Globus pallidus (tissue), 1 donor: ENCODE data around the gene MGLL.

Source experiments
- DNase-seq: peaks from one replicate; pipeline ENCODE4 v3.0.0-alpha.2; 2015; ENCODE audit warnings: low spot score

The MGLL gene

DNA sequence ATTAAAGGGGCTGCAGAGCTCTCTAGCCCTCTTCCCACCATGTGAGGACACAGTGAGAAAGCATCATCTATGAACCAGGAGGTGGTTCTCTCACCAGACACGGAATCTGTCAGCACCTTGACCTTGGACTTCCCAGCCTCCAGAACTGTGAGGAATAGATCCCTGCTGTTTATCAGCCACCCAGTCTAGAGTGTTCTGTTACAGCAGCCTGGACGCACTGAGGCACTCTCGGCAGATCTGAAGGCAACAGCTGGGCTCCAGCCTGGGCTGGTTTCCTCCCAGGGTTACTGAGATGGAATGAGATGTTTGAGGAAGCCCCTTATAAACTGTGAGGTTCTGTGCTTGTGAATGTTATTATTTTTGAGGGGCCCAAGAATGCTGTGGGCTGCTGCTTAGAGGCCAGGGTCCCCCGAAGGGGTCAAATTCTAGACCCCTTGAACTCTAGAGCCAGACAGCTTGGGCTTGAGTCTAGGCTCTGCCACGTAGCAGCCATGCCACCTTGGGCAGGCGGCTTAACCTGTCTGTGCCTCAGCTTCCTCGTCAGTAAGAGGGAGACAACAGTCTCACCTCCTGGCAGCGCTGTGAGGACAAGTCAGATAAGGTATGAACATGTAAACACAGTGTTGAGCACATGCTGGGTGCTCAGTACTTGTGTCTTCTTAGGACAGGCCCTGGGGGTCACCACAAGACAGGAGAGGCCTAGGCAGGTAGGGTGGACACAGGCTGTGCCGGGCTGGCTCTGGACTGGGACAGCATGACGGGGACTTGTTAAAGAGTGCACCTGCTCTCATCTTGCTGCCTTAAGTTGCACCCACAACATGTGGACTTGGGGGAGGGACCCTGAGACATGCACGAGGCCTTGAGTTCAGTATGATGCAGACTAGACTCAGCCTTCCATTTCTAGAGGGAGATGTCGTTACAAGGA, 49.2 kb downstream of the MGLL start:
- no peak for DNase-seq

DNA sequence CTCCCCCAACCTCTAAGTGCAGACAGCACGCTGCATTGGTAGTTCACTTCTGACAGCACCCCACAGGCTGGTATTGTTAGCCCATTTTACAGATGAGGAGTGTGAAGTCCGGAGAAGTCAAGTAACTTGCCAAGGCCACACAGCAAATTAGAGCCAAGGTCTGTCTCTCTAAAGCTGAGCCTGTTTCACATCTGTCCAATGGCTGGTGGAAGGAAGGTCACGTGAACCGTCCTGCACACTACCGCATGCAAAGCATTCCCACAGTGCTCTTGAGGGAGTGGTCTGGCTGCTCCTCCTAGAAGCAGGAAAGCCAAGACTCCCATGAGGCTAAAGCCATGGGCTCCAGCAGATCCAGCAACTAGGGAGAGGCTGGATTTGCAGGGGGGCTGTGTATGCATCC, 50.0 kb downstream of the MGLL start:
- DNase-seq: no peak

DNA sequence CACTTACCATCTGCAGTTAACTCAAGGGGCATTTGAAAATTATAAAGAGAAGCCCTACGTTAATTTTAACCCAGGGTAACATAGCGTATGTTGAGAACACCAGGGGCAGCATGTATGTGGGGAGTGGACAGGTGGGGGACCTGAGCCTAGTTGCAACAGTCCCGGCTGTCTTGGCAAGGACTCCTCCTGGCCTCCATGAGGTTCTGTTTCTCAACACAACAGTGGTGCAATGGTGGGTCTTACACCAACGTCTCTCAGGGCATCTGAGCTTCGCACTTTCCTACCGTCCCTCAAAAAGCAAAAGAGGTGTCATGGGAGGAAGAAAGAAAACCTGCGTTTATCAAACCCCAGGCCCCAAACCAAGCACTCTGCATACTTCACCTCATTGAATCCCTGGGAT, 50.6 kb downstream of the MGLL start:
- no peak for DNase-seq

DNA sequence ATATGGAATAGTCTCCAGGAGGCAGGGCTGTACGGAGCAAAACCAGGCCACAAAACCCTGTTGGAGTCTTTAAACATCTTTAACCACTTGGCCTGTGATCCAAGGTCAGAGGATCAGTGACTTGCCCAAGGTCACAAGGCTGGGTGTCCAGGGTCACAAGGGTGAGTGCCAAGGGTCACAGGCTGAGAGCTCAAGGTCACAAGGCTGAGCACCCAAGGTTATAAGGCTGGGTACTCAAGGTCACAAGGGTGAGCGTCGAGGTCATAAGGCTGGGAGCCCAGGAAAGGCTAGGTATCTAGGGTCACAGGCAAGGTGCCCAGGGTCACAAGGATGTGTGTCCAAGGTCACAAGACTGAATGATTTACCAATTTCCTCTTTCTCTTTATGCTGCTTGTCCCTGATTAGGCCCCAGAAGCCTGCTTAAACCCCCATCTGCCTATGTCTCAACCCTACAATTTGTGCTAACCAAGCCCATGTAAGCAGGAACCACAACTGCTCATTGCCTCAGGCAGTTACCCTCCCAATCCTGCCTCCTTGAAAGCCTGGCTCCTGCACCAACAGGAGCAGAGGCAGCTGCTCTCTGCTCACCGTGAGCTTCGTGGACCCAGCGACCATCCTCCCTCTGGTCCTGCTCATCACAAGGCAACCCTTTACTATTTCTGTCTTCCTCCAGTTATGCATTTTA, 51.5 kb downstream of the MGLL start:
- DNase-seq: no peak

DNA sequence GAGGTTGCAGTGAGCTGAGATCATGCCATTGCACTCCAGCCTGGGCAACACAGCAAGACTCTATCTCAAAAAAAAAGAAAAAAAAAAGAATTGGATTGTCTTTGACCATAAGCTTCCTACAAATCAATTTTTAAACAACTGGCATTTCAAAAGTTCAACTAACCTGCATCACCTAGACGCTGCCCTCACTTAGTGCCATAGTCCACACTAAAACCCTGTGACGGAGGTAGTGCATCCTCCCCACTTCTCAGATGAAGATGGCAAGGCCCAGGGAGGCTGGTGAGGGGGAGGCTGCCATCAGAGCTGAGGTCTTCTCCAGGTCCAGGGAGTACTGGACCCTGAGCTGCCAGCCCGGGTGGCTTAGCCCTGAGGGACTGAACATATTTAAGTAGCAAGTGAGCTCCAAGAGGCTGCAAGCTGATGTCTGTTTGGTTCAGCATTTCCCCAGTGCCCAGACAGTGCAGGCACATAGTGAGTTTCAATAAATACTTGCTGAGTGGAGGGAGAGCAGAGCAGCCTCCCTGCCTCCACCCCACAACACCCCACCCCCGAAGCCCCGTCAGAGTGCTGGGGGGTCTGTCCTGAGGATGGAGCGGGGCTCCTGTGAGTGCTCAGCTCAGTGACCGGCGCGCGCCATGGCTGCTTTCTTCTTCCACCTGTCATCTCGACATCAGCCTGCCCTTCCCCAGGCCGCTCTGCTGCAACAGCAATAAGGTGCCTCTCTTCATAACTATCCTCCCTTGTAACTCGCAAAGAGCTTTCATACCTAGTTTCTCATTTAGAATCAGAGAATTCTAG, 52.8 kb downstream of the MGLL start:
- DNase-seq: no peak

DNA sequence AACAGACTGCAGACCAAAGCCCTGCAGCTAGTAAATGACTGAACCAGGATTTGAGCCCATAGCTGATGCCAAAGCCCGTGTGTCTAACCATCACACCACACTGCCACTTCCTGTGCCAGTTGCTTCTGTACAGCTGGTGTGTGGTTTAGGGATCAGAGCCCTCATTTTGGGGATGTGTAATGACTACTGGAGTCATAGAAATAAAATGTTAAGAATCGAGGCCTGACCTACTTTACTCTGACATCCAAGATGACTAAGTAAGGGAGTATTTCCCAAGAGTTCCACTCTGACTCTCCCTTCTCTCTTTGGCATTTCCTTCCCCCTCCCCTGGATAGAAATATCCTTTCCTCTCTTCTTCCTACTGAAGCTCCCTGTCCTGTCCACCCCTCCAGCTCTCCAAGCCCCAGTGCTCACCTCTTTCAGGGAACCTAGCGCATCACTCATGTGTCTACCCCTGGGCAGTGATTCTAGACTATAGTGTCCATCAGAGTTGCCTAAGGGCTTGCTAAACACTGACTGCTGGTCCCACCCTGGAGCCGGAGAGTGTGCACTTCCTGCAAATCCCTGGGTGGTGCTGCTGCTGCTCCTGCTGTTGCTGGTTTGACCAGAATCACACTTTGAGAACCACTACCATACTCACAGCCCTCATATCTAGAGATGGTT, 53.8 kb downstream of the MGLL start:
- no peak for DNase-seq

DNA sequence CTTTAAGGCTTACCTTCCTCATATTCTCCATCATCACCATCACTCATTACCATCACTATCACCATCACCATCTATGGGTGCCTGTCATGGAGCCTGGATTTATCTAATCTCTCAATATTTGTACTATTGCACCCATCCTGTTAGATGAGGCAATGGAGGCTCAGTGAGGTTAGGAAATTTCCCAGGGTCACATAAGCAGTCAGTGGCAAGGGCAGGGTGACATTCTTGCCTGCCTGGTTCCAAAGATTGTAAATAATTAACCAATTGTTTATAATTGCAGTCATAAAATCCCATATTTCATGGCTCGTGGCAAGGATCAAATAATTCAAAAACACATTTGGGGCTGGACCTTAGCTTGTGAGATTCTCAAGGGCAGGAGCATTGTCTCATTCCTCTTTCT, 55.2 kb downstream of the MGLL start:
- no peak for DNase-seq

DNA sequence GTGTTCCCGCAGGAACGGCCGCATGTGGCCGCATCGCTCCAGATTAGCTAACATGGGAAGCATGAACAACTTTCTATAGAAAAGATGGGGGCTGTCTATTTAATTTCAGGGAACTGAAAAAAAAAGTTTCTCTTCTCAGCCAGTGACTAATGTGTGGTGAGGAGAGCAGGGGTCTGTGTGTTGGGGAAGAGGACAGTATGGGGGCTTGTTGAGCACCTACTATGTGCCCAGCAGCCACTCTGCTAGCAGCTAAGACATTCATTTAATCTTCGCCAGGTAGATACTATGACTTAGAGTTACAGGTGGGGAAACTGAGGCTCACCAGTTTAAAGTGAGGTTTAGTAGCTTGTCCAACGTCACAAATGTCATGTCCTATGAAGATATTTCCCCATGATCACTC, 56.6 kb downstream of the MGLL start:
- DNase-seq: no peak

DNA sequence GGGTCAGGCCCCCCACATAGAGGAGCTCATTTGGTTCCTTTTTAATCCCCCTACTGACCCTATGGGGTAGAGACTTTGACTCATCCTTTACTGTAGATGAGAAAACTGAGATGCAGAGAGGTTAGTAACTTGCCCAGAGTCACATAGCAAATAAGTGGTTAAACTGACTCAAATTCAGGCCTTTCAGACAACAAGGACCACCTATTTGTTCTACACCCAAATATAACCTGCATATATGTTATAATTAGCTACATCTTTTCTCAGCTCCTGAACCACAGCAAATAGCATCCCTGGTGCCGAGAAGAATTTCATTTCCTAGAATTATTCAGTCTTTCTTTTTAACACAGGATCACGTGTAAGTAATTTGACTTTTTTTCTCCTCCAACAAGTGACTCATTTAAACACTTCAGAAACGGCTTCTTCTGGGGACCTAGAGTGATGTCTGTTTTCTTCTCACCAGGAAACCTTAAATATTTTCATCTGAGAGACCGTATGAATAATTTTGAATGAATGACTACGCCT, 57.4 kb downstream of the MGLL start:
- DNase-seq: no peak

DNA sequence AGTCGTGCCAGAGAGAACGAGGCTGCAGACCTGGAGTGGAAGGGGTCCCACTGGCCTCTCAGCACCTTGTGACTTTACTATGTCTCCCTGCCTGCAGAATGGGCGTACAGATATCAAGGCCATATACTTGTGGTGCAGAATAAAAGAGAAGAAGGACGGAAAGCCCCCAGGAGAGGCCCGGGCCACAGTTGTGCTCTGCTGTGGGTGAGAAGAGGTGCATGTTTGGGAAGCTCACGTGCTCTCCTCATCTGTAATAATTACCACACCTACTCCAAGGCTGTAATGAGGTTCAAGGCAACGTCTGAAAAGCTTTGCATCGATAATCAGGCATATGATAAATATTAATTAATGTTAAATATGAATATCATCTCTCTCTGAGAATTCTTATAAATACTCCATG, 58.0 kb downstream of the MGLL start:
- DNase-seq: no peak

DNA sequence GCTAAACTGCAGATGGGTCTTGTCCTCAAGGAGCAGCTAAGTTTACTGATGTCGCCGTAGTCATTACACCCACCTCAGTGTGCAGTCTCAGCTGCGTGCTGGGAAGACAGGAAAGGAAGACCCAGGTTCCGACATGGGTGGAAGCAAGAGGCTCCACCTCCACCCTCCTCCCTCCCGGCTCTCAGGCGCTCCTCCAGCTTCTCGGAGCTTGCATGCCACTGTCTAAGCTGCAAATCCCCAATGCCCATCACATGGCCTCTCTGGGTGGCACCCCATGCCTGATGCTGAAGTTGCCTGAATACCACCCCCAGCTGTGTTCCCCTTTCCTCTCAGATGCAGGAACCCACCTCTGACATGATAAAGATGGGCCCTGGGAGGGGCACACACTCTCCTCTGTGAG, 58.5 kb downstream of the MGLL start:
- no peak for DNase-seq

DNA sequence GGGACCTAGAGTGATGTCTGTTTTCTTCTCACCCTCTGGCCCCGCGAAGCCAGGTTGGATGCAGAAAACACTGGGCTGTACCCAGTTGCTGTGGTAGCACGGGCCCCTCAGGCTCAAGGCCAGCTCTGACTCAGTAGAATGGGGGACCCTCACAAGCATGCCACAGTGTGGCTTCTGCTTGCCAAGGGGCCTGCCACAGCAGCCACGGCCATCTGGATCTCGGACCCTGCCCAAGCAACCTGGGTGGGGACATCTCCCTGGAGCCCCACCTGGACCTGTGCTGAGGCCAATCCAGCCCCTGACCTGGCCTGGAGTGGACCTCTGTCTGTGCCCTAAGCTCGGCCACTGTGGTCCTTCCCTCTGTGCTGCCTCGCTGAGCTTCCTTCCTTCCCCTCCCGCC, 59.0 kb downstream of the MGLL start:
- no peak for DNase-seq

DNA sequence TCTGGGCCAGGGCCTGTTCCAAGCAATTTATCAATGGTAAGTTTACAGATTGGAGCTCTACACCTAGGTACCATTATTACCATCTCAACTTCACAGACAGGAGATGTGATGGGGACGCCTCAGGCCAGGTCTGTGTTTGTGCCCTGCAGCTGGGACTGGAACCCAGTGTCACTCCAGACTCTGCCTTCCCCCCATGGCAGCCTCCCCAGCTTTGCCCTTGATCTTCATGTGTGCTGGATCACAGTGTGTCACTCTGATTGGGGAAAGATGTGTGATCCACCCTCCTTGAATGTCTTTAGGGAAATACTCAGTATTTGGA, 59.6 kb downstream of the MGLL start:
- no peak for DNase-seq

DNA sequence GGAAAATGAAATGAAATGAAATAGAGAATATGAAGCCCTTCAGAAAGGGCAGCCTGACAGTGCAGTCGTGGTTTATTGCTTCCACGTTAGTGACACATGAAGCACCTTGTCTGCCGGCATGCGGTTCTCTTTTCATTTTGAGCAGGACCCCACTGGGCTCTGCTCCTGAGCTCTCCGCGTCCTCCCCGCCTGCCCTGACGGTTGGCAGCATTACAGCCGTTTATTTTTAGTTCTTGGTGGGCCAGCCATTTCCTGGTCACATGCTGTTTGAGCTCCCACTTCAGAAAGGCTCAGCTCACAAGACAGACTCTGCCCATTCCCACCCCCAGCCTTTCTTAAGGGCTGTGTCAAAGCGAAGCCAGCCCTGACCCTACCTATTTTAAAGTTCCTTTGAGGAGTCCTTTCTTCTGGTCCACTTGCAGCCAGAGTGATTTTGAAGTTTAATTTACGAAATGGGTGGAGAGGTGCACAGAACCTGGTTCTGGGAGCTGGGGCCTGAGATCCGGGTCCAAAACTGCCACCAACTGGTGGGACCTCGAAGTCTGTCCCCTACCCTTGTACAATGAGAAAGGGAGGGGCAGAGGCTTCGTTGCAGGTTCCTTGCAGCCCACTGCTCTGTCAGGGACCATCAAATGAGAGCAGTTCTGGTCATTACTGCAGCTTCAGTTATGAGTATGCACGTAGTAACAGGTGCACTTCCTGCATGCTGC, 60.1 kb downstream of the MGLL start:
- DNase-seq: peak; percentile 67

DNA sequence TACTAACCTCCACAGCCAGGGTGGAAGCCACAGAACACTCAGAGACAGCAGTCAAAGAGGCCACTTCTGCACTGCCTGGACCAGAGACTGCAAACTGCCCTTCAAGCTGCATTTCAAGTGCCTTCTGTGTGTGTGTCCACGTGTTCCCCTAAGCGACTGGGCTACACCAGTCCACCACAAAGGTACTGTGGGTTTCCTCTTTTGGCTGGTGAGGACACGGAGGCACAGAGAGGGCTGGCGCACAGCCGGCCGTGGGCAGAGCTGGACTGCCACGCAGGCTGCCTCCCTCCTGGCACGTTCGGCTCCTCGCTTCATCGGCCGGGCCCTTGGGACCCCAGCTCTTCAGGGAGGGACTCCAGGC, 60.9 kb downstream of the MGLL start:
- DNase-seq: peak; percentile 67

DNA sequence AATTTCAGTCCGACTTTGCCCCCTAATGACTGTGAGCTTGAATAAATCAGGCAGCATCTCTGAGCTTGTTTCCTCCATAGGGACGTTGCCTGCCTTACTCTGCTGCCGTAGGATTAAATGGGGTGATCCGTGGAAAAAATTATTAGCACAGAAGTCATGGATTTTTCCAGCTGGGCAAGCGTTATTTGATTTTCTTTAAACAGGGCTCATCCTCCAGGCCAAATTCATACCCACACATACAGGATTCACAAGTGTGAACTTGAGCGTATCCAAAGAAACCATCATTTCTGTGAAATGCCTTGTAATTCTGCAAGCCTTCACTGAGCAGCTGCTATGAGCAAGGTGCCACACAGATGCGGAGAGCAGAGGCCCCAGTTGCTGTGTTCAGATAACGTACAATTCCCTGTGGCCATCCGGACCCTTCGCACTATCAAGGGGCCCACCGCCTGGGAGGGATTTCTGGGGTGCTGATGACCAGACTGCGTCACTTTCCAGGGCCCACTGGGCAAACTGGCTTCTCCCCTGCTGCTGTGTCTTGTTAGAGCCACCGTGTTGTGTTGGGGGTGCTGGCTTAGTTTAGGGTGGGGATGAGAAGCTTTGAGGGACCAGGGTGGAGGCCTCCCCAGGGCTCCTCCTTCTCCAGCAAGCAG, 61.4 kb downstream of the MGLL start:
- DNase-seq: no peak

DNA sequence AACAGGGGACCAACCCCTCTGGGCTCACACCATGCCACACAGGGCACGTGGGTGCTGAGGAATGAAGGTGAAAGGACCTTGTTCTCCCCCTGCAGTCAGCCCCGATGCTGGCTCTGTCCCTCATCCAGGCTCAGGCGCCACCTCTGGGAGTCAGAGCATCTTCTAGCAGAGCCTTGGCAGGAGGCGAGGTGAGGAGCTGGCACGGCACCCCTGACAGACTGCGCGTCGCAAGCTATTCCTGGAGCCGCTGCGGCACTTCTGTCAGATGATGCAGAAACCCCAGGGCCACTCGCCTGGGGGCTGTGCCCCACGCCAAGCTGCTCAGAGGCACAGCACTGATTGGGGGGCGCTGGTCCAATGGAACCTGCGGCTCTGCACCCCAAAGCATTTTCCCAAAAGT, 62.0 kb downstream of the MGLL start:
- no peak for DNase-seq

DNA sequence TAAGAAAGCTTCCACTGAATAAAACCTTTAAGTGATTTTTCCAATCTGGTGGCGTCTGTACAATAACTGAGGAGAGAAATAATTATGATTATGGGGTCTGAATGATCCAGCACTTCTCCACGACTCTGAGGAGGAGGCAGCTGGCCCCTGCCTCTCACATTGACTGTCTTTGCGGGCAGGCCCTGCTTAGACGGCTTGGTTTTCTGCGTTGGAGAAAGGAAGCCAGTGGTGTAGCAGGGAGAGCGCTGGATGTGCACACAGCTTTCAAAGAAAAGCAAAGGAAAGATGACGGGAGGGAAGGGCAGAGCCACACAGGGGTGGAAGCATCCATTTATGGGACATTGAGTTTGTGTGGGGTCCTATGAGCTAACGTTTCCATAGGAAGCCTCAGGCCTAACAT, 62.5 kb downstream of the MGLL start:
- no peak for DNase-seq

DNA sequence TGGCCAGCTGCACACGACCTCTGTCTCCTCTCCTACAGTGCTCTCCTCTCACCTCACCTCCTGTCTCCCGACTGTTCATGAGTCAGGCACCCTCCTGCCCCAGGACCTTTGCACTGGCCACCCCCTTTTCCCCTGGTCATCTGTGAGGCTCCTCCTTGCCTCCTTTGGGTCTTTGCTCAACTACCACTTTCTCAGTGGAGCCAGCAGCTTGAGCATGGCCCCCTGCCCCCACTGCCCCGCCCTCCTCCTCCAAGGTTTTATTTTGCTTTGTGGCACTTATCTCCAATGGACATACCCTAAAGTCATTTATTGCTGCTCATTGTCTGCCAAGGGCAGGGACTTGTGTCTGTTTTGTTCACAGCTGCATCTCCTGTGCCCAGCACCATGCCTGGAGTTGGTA, 64.3 kb downstream of the MGLL start:
- DNase-seq: no peak

DNA sequence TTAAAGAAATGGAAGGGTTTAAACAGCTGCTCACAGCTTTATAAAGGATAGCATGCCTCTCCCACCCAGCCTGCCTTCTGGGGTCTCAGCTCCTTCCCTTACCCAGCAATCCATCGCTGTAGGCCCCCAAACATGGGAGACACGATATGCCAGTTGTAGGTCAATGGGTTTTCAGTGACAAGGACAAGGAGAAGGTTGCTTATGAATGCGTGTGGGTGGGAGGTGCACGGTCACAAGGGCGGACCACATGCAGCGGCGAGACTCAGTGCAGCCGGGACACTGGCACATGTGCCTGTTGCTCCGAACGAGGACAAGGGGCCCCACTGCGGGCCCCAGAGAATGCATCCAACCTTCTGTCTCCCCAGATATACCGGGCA, 67.0 kb downstream of the MGLL start:
- no peak for DNase-seq
